ELF-1 (cell line): Measurements from ENCODE around the gene CLDN17.

Experiments
- DNase-seq: peaks from one replicate; pipeline ENCODE4 v3.0.0-alpha.2; 2016; ENCODE audit warnings: low read depth, low spot score

CLDN17 gene

GRCh38 chr21:30117631-30118030 is 49.0 kb downstream of the CLDN17 start:
- no peak for DNase-seq

- no peak for DNase-seq
Observed at GRCh38 chr21:30116479-30116878, 50.1 kb downstream of the CLDN17 start.
